Measurements from ENCODE around the gene PRR14.

DNA sequence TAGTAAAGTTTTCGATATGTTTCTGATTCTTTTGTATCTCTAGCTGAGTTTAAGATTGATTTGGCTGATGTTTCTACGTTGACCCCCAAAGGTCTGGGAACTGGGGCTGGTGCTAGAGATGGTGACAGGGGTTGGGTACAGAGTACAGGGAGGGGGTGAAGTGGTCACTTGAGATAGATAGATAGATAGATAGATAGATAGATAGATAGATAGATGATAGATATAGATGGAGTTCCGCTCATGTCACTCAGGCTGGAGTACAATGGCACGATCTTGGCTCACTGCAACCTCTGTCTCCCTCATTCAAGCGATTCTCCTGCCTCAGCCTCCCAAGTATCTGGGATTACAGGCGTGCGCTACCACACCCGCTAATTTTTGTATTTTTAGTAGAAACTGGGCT, 5.6 kb downstream of the PRR14 start:
- no peak for TF ChIP-seq POLR2A (IDR thresholded peaks at IDR 0.05)
- TF ChIP-seq, protein P1, sequence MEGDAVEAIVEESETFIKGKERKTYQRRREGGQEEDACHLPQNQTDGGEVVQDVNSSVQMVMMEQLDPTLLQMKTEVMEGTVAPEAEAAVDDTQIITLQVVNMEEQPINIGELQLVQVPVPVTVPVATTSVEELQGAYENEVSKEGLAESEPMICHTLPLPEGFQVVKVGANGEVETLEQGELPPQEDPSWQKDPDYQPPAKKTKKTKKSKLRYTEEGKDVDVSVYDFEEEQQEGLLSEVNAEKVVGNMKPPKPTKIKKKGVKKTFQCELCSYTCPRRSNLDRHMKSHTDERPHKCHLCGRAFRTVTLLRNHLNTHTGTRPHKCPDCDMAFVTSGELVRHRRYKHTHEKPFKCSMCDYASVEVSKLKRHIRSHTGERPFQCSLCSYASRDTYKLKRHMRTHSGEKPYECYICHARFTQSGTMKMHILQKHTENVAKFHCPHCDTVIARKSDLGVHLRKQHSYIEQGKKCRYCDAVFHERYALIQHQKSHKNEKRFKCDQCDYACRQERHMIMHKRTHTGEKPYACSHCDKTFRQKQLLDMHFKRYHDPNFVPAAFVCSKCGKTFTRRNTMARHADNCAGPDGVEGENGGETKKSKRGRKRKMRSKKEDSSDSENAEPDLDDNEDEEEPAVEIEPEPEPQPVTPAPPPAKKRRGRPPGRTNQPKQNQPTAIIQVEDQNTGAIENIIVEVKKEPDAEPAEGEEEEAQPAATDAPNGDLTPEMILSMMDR (IDR thresholded peaks at IDR 0.05) = no peak

Data from Peyer's patch (tissue), 4 donors.